ENCODE measurements around the gene PPP1R7.

- TF ChIP-seq CTCF (IDR thresholded peaks at IDR 0.05) (no peak), POLR2A (IDR thresholded peaks at IDR 0.05) (no peak), EP300 (IDR thresholded peaks at IDR 0.05) (no peak)
Observed at GRCh38 chr2:241195506-241196130, 45.4 kb downstream of the PPP1R7 start.
